ENCODE data around the gene MAST2. TPM values are rescaled to one million over a fixed set of nuclear protein-coding genes. Genes with fewer than 3 reads are reported as not detected.

Gene MAST2
- polyA plus RNA-seq (2013, experiment 1 of 2) = 26.5 TPM
- 26.3 TPM for polyA plus RNA-seq (2013, experiment 2 of 2)

GRCh38 chr1:45803299-45803780, at the start of gene MAST2:
Gene MAST2, plus strand, starts transcription at chr1:45803612. Its CDS starts 284 bp downstream, at chr1:45803896.
- Histone ChIP-seq H3K4me1 (ENCODE audit: control insufficient read depth, insufficient read depth, low read length, poor library complexity, severe bottlenecking) (peaks cover 12% of the 10 kb centered on the region), H3K4me3 (ENCODE audit: extremely low read depth, insufficient read depth, low read length, poor library complexity, severe bottlenecking) (peak within 1 kb of the TSS; percentile 75), H3K27ac (ENCODE audit: low read depth, low read length, severe bottlenecking) (peak within 1 kb of the TSS; percentile 94), H3K36me3 (ENCODE audit: control insufficient read depth, insufficient read depth, low read length) (peaks cover 26% of the 10 kb centered on the region), H3K9me3 (ENCODE audit: control insufficient read depth, low read length) (no peaks in the 10 kb centered on the region)
- WGBS, 2 experiments (ENCODE audit: insufficient coverage in 2 of 2) = 0% methylated on average over 5 to 34 of the region's 58 CpGs

- H3K4me3 ChIP-seq (ENCODE audit: extremely low read depth, insufficient read depth, low read length, poor library complexity, severe bottlenecking) = no peak overlapping the region
- no peak overlapping the region for H3K27ac ChIP-seq (ENCODE audit: low read depth, low read length, severe bottlenecking)
- H3K36me3 ChIP-seq (ENCODE audit: control insufficient read depth, insufficient read depth, low read length) = no peaks in the 10 kb centered on the region
- peaks cover 13% of the 10 kb centered on the region for H3K9me3 ChIP-seq (ENCODE audit: control insufficient read depth, low read length)
- H3K4me1 ChIP-seq (ENCODE audit: control insufficient read depth, insufficient read depth, low read length, poor library complexity, severe bottlenecking) = no peaks in the 10 kb centered on the region
- 81 to 82% methylated on average over 4 to 5 of the region's 5 CpGs for WGBS, 2 experiments (ENCODE audit: insufficient coverage in 2 of 2)
These were observed 47.7 kb upstream of the MAST2 start for GRCh38 chr1:45755697-45756096.

GRCh38 chr1:45762291-45762690, 41.1 kb upstream of the MAST2 start:
- WGBS, 2 experiments (ENCODE audit: insufficient coverage in 2 of 2) = 80 to 100% methylated on average over 1 of the region's 3 CpGs
- H3K4me3 ChIP-seq (ENCODE audit: extremely low read depth, insufficient read depth, low read length, poor library complexity, severe bottlenecking) = no peak overlapping the region
- no peaks in the 10 kb centered on the region for H3K36me3 ChIP-seq (ENCODE audit: control insufficient read depth, insufficient read depth, low read length)
- H3K27ac ChIP-seq (ENCODE audit: low read depth, low read length, severe bottlenecking) = no peak overlapping the region
- no peaks in the 10 kb centered on the region for H3K9me3 ChIP-seq (ENCODE audit: control insufficient read depth, low read length)
- H3K4me1 ChIP-seq (ENCODE audit: control insufficient read depth, insufficient read depth, low read length, poor library complexity, severe bottlenecking) = no peaks in the 10 kb centered on the region

GRCh38 chr1:45765999-45766792, 37.2 kb upstream of the MAST2 start:
- Histone ChIP-seq H3K9me3 (ENCODE audit: control insufficient read depth, low read length) (no peaks in the 10 kb centered on the region), H3K36me3 (ENCODE audit: control insufficient read depth, insufficient read depth, low read length) (no peaks in the 10 kb centered on the region), H3K27ac (ENCODE audit: low read depth, low read length, severe bottlenecking) (no peak overlapping the region), H3K4me3 (ENCODE audit: extremely low read depth, insufficient read depth, low read length, poor library complexity, severe bottlenecking) (no peak overlapping the region), H3K4me1 (ENCODE audit: control insufficient read depth, insufficient read depth, low read length, poor library complexity, severe bottlenecking) (no peaks in the 10 kb centered on the region)
- WGBS, 2 experiments (ENCODE audit: insufficient coverage in 2 of 2) = 100% methylated on average over 1 of the region's 13 CpGs; no CpG with 5 or more reads in 1 of the 2 experiments

- WGBS, 2 experiments (ENCODE audit: insufficient coverage in 2 of 2) = 90 to 100% methylated on average over 1 to 2 of the region's 6 CpGs
- no peaks in the 10 kb centered on the region for H3K36me3 ChIP-seq (ENCODE audit: control insufficient read depth, insufficient read depth, low read length)
These were observed 36.4 kb upstream of the MAST2 start for GRCh38 chr1:45767035-45767434.

GRCh38 chr1:45769261-45769932, 34.0 kb upstream of the MAST2 start:
- Histone ChIP-seq H3K9me3 (ENCODE audit: control insufficient read depth, low read length) (no peaks in the 10 kb centered on the region), H3K4me3 (ENCODE audit: extremely low read depth, insufficient read depth, low read length, poor library complexity, severe bottlenecking) (no peak overlapping the region), H3K4me1 (ENCODE audit: control insufficient read depth, insufficient read depth, low read length, poor library complexity, severe bottlenecking) (no peaks in the 10 kb centered on the region), H3K36me3 (ENCODE audit: control insufficient read depth, insufficient read depth, low read length) (no peaks in the 10 kb centered on the region), H3K27ac (ENCODE audit: low read depth, low read length, severe bottlenecking) (no peak overlapping the region)
- 40% methylated on average over 1 of the region's 4 CpGs; no CpG with 5 or more reads in 1 of the 2 experiments for WGBS, 2 experiments (ENCODE audit: insufficient coverage in 2 of 2)

More at GRCh38 chr1:45767035-45767434, 36.4 kb upstream of the MAST2 start:
- no peaks in the 10 kb centered on the region for H3K9me3 ChIP-seq (ENCODE audit: control insufficient read depth, low read length)
- no peak overlapping the region for H3K4me3 ChIP-seq (ENCODE audit: extremely low read depth, insufficient read depth, low read length, poor library complexity, severe bottlenecking)
- no peak overlapping the region for H3K27ac ChIP-seq (ENCODE audit: low read depth, low read length, severe bottlenecking)
- no peaks in the 10 kb centered on the region for H3K4me1 ChIP-seq (ENCODE audit: control insufficient read depth, insufficient read depth, low read length, poor library complexity, severe bottlenecking)

GRCh38 chr1:45772971-45773370, 30.4 kb upstream of the MAST2 start:
- no peak overlapping the region for H3K27ac ChIP-seq (ENCODE audit: low read depth, low read length, severe bottlenecking)
- H3K9me3 ChIP-seq (ENCODE audit: control insufficient read depth, low read length) = no peaks in the 10 kb centered on the region
- 100% methylated on average over 1 of the region's 3 CpGs; no CpG with 5 or more reads in 1 of the 2 experiments for WGBS, 2 experiments (ENCODE audit: insufficient coverage in 2 of 2)
- H3K36me3 ChIP-seq (ENCODE audit: control insufficient read depth, insufficient read depth, low read length) = no peaks in the 10 kb centered on the region
- H3K4me1 ChIP-seq (ENCODE audit: control insufficient read depth, insufficient read depth, low read length, poor library complexity, severe bottlenecking) = no peaks in the 10 kb centered on the region
- no peak overlapping the region for H3K4me3 ChIP-seq (ENCODE audit: extremely low read depth, insufficient read depth, low read length, poor library complexity, severe bottlenecking)

GRCh38 chr1:45775794-45776193, 27.6 kb upstream of the MAST2 start:
- 90% methylated on average over 2 of the region's 3 CpGs; no CpG with 5 or more reads in 1 of the 2 experiments for WGBS, 2 experiments (ENCODE audit: insufficient coverage in 2 of 2)
- Histone ChIP-seq H3K4me3 (ENCODE audit: extremely low read depth, insufficient read depth, low read length, poor library complexity, severe bottlenecking) (no peak overlapping the region), H3K27ac (ENCODE audit: low read depth, low read length, severe bottlenecking) (no peak overlapping the region), H3K4me1 (ENCODE audit: control insufficient read depth, insufficient read depth, low read length, poor library complexity, severe bottlenecking) (no peaks in the 10 kb centered on the region), H3K36me3 (ENCODE audit: control insufficient read depth, insufficient read depth, low read length) (no peaks in the 10 kb centered on the region), H3K9me3 (ENCODE audit: control insufficient read depth, low read length) (no peaks in the 10 kb centered on the region)

GRCh38 chr1:45785583-45785982, 17.8 kb upstream of the MAST2 start:
- Histone ChIP-seq H3K9me3 (ENCODE audit: control insufficient read depth, low read length) (no peaks in the 10 kb centered on the region), H3K4me1 (ENCODE audit: control insufficient read depth, insufficient read depth, low read length, poor library complexity, severe bottlenecking) (no peaks in the 10 kb centered on the region)
- 67% methylated on average over 1 to 2 of the region's 4 CpGs for WGBS, 2 experiments (ENCODE audit: insufficient coverage in 2 of 2)

GRCh38 chr1:45787905-45788304, 15.5 kb upstream of the MAST2 start:
- H3K4me3 ChIP-seq (ENCODE audit: extremely low read depth, insufficient read depth, low read length, poor library complexity, severe bottlenecking) = no peak overlapping the region
- H3K9me3 ChIP-seq (ENCODE audit: control insufficient read depth, low read length) = no peaks in the 10 kb centered on the region
- H3K4me1 ChIP-seq (ENCODE audit: control insufficient read depth, insufficient read depth, low read length, poor library complexity, severe bottlenecking) = no peaks in the 10 kb centered on the region
- H3K36me3 ChIP-seq (ENCODE audit: control insufficient read depth, insufficient read depth, low read length) = no peaks in the 10 kb centered on the region
- 76 to 90% methylated on average over 2 to 4 of the region's 4 CpGs for WGBS, 2 experiments (ENCODE audit: insufficient coverage in 2 of 2)
- H3K27ac ChIP-seq (ENCODE audit: low read depth, low read length, severe bottlenecking) = no peak overlapping the region

More at GRCh38 chr1:45785583-45785982, 17.8 kb upstream of the MAST2 start:
- H3K27ac ChIP-seq (ENCODE audit: low read depth, low read length, severe bottlenecking) = no peak overlapping the region
- no peaks in the 10 kb centered on the region for H3K36me3 ChIP-seq (ENCODE audit: control insufficient read depth, insufficient read depth, low read length)
- H3K4me3 ChIP-seq (ENCODE audit: extremely low read depth, insufficient read depth, low read length, poor library complexity, severe bottlenecking) = no peak overlapping the region
